Suppressor macrophage (primary cell): ENCODE measurements around the gene NR4A1.

Experiments
- DNase-seq, 4 experiments: peaks; one replicate each; pipeline ENCODE4 v3.0.0-alpha.2; 2020 to 2022

Gene NR4A1

DNA sequence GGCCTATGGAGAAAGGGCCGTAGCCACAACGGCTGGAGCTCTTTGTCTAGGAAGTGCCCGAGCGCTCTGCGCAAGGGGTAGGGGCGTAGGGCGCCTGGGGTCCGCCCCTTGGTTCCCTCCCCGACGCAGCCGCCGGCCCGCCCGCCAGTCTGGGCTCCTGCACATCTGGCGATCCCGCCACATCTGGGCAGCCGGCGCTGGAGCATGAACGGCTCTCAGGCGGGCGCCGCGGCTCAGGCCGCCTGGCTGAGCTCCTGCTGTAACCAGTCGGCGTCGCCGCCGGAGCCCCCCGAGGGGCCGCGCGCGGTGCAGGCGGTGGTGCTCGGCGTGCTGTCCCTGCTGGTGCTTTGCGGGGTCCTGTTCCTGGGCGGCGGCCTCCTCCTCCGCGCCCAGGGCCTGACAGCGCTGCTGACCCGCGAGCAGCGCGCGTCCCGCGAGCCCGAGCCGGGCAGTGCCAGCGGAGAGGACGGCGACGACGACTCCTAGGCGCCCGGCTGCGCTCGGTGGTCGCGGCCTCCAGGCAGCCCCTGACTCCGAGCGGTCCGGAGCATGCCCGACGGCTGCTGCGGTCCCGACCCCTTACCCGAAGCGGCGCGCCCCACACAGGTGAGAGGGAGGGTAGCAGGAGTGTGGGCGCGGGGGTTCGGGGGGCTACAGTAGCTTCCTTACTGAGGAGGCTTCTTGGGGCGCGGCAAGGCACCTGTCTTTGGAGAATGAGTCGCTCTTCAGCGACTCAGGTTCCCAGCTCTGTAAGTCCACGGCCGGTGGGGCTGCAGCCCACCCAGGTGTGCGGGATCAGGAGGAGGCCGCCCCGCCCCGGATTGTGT, 28.5 kb downstream of the NR4A1 start, which contains the start of gene SMIM41:
Gene SMIM41, plus strand, starts transcription at position 129 of the 827 bp plus-strand sequence. Its CDS starts 76 bp downstream, at position 205.
- no peak for DNase-seq

- no peak for DNase-seq
These were observed 29.4 kb downstream of the NR4A1 start for GRCh38 chr12:52080403-52081251.

GRCh38 chr12:52081263-52081733, 30.1 kb downstream of the NR4A1 start:
- DNase-seq = peak in 1 of 4 experiments; percentile 25

GRCh38 chr12:52082026-52082668, 30.9 kb downstream of the NR4A1 start:
- DNase-seq = no peak

GRCh38 chr12:52082669-52082987, 31.4 kb downstream of the NR4A1 start:
- no peak for DNase-seq

DNA sequence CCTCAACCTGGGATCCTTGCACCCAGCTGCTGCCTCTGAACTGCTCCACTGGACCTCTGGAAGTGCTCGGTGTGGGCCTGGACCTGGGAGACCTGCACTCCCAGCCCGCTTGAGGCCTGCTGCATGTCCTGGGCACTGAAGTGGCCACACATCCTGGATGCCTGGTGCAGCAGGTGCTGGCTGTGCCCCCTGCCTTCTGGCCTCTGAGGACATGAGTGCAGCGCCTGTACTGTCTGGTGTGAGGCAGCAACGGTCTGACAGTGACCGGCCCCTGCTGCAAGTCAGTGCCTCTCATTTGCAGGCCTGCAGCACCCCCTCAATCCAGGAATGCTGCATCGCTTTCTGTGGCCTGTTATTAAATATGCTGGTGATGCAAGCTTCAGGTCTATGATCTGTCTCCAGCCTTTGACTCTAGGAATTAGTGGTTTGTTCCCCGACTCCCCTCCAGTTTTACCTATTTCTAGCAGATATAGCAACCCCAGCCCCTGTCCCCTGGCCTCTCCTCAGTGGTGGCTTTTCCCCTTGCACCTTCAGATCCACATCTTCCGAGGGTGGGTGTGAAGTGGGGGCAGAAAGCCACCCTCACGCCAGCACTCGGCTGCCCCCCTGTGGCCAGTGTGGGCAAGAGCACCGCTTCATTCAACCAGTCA, 31.9 kb downstream of the NR4A1 start:
- peak; percentile 62 to 76 (median 70) for DNase-seq

GRCh38 chr12:52083638-52083996, 32.4 kb downstream of the NR4A1 start:
- no peak for DNase-seq

DNA sequence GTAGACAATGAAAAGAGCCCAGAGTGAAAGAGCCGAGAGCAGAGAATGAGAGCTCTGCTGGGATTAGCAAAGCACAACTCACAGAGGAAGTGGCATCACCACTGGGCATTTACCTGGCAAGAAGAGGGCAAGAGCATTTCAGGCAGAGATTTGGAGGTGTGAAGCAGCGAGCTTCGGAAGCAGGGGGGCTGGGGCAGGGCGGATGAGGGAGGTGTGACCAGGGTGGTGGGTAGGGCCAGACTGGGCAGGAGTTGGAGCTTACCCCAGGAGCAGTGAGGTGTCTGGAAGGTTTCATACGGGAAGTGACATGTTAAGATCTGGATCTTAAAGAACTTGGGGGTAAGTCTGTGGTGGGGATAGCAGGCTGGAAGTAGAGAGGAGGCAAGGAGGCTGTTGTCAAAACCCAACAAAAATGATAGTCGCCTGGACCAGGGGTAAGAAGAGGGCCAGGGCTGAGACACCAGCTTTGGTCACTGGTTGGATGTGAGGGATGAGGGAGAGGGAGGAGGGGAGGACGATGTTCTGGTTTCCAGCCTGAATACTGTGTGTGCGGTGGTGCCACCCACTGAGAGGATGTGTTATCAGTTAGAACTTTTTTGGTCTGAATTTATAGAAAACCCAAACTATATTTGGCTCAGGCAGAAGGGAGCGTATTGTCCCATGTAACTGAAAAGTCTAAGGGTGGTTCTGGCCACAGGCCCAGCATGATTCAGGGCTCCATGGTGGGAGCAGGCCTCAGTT, 33.4 kb downstream of the NR4A1 start:
- DNase-seq = no peak

- no peak for DNase-seq
These were observed 34.5 kb downstream of the NR4A1 start for GRCh38 chr12:52085682-52086180.

- no peak for DNase-seq
These were observed 35.1 kb downstream of the NR4A1 start for GRCh38 chr12:52086366-52086765.

- peak in 2 of 4 experiments; percentile 16 to 39 for DNase-seq
These were observed 35.9 kb downstream of the NR4A1 start for GRCh38 chr12:52086944-52087835.

GRCh38 chr12:52087961-52088820, 36.9 kb downstream of the NR4A1 start:
- DNase-seq = no peak

DNA sequence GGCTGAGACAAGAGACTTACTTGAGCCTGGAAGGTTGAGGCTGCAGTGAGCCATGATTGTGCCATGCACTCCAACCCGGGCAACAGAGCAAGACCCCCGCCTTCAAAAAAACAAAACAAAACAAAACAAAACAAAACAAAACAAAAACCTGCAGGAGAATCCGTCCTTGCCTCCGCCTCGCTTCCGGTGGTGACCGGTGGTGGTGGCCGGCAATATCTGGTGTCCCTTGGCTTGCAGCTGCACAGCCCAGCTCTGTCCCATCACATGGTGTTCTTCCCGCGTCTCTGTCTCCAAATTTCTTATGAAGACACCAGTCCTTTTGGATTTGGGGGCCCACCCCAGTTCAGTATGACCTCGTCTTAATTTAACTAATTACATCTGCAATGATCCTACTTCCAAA, 38.2 kb downstream of the NR4A1 start:
- DNase-seq = no peak

GRCh38 chr12:52090291-52090690, 39.0 kb downstream of the NR4A1 start:
- no peak for DNase-seq

- DNase-seq = no peak
These were observed 39.8 kb downstream of the NR4A1 start for GRCh38 chr12:52091061-52091460.

- no peak for DNase-seq
These were observed 40.6 kb downstream of the NR4A1 start for GRCh38 chr12:52091869-52092268.

- no peak for DNase-seq
These were observed 42.1 kb downstream of the NR4A1 start for GRCh38 chr12:52093346-52093745.

DNA sequence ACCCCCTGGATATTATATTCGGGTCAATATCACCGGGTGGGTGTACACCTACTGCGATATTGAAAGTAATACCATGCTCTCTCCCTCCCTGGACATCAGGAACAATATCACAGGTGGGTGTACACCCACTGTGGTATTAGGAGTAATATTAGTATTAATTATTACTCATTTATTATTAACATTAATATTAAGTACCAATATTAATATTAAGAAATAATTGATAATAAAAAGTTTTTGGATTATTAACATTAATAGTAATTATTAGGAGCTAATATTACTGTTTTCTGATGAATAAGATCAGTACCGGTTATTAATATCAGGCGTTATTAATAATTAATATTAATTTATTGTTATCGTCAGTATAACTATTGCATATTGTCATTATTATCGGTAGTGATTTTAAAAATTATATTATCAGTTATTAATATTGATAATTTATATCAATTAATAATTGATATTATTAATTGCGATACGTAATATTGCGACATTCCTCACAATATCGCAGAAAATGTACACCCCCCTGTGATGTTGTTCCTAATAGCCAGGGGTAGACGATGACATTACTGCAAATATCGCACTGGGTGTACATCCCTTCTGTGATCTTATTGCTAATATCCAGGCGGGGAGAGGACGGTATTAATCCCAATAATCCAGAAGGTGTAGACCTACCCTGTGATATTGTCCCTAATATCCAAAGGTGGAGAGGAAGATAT, 45.2 kb downstream of the NR4A1 start:
- DNase-seq = no peak
